ENCODE measurements around the gene PSMD13.

The PSMD13 gene

DNA sequence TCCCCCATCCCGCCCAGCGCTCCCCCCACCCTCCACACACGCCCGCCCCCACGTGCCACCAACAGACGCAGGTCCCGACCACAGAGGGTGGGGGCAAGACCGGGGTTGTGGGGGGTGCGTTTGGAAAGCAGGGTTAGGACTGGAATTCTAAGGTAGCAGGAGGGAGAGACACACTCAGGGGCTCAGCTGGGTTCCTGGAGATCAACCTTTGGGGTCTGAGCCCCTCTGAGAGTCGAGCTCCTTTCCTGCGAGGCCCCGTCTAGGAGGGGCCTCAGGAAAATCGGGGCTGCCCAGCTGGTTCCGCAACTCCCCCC lies 52.6 kb downstream of the PSMD13 start:
- DNase-seq (ENCODE audit: low read depth), result no peak

GRCh38 chr11:289712-290620 lies 53.2 kb downstream of the PSMD13 start:
- DNase-seq (ENCODE audit: low read depth), result no peak

DNA sequence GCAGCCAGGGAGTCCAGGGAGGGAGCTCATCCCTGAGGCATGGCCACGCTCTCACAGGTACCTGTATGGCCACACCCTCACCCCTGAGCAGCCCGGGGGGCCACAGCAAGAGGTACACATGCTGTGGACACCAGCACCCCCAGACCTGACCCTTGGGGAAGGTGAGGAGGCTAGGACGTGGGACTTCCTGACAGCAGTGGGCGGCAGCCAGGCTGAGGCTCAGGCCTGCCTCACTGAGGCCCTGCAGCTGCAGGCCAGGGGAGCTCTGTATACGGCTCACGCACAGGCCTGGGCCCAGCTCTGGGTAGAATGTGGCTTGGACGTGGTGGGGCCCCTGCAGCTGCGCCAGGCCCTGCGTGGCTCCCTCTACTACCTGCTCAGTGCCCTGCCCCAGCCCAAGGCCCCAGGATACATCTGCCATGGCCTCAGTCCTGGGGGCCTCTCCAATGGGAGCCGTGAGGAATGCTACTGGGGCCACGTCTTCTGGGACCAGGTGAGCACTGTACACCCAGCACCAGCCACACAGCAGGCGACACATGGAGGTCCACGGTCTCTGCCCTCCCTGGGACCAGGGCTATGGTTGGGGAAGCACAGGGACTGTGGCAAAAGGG lies 54.0 kb downstream of the PSMD13 start:
- no peak for DNase-seq (ENCODE audit: low read depth)

GRCh38 chr11:291281-292210 lies 54.8 kb downstream of the PSMD13 start:
- DNase-seq (ENCODE audit: low read depth), result no peak

- no peak for DNase-seq (ENCODE audit: low read depth)
Observed at GRCh38 chr11:292211-293121, 55.7 kb downstream of the PSMD13 start.

- no peak for DNase-seq (ENCODE audit: low read depth)
Observed at GRCh38 chr11:293271-293851, 56.6 kb downstream of the PSMD13 start.

GRCh38 chr11:293852-294661 lies 57.3 kb downstream of the PSMD13 start:
- no peak for DNase-seq (ENCODE audit: low read depth)

- DNase-seq (ENCODE audit: low read depth), result no peak
Observed at GRCh38 chr11:294780-295179, 58.0 kb downstream of the PSMD13 start.

GRCh38 chr11:295351-296170 lies 58.8 kb downstream of the PSMD13 start:
- DNase-seq (ENCODE audit: low read depth), result no peak

GRCh38 chr11:296171-297050 lies 59.6 kb downstream of the PSMD13 start:
- no peak for DNase-seq (ENCODE audit: low read depth)

DNA sequence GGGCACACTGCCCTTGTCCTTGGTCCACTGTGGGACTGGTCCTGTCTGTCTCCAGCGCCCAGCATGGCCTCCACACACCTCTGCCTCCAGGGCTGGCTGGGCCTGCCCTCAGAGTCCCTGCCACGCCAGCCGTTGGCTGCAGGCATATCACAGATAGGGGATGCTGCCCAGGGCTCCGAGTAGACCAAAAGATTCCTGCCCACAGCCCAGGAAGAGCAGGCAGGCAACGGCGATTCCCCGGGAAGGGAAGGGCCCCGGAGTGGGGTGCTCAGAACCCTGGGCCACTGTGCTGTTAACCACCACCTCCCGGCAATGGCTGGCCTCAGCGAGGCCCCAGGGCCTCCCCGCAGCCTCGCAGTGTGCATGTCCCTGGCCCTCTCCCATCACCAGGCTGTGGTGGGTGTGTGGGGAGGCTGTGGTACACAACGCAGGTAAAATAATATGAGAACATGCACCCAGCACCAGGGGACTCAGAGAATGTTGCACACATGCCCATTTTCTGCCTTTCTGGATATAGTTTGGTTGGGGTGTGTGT lies 60.3 kb downstream of the PSMD13 start:
- no peak for DNase-seq (ENCODE audit: low read depth)

DNA sequence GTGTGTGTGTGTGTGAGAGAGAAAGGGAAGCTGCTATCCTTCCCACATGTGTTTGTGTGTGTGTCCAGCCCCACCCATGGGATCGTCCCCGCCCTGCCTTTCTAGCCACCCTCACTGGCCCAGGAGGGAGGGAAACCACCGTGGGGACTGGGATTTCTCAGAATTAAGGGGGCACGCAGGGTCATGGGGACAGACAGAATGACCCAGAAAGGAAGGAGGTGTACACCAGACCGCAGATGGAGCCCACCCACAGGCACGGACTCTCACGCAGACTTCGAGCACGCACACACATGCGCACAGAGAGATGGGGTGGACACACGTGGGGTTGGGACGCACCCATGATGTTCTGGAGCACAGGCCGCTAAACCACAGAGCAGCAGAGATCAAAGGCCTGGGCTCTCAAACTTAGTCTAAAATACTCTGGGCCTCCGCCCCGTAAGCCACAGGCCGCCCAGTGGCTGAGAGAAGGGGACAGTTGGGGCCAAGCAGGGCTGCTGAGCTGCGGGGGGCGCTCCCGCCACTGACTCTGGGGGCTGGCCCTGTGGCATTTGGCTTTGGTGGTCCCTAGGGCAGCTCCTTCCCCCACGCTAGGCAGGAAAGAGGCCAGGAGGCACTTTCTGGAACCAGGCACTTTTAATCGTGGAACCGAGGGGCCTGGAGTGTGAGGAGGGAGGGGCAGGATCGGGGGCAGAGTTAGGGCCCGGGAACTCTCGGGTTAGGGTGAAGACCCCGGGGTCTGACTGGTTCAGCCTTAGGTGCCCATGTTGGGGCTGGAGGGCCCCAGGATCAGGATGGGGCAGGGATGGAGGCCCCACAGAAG lies 61.0 kb downstream of the PSMD13 start:
- DNase-seq (ENCODE audit: low read depth), result peak; percentile 31

DNA sequence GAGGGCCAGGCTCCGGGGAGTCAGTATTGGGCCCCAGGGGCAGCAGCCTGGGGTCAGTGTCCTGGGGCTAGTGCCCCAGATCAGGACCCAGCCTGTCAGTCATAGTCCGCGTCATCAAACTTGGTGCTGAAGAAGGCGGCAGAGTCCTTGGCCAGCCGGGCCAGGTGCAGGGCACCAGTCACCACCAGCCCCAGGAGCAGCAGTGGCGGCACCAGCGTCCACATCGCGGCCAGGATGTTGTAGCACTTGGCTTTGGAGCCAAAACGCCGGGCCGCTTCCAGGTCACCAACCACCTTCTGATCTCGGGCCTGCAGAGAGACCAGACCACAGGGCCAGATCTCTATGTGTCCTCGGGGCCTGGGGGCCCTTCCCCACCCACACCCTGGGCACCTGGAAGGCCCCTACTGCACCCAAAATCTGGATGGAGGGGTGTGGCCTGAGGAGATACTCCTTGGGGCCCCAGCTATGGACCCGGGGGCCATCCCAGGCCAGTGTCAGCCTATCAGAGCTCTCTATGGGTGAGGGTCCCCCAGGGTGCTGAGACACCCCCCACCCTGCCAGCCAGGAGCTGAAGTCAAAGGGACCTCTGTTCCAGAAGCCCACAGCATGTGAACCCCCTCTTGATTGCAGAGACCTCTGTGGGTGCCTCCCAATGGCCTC lies 61.8 kb downstream of the PSMD13 start:
- DNase-seq (ENCODE audit: low read depth), result no peak

GRCh38 chr11:299081-299891 lies 62.5 kb downstream of the PSMD13 start, which contains the start of gene IFITM5:
Gene IFITM5 (minus strand): TSS chr11:299526. CDS start chr11:299490, 36 bp downstream.
- no peak for DNase-seq (ENCODE audit: low read depth)

DNA sequence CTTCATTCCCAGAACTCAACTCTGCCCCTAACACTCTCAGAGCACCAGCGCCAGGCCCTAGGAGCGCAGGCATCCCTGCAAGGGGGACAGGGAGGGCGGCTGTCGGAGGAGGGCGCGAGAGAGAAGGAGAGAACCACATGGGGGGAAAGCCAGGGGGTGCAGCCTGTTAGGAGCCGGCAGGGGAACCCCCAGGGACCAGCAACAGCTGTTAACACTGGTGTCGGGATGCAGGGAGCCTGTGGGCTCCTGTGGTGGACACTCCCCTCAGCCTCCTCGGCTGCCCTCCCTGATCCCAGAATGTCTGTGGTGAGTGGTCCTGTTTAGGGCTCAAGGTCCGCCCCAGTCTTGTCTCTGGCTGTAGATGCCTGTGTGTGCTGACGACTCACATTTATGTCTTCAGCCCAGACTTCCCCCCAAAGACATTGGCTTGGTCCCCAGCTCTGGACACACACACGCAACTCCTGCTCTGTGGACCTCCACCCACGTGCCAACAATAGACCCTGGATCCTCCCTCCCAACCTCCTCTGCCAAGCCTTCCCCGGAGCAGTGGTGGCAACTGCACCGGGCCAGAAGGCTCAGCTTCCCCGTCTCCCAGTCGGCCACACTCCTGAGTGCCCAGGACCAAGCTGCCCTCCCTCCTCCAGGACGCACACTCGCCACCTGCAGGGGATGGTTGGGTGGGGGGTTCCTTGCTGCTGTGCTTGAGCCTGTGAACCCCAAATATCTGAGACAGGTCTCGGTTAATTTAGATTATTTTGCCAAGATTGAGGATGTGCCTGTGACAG lies 63.4 kb downstream of the PSMD13 start:
- peak; percentile 34 for DNase-seq (ENCODE audit: low read depth)
